OCI-LY1 (cell line): ENCODE data around the gene PPP4R1.

Experiments used
- CTCF ChIP-seq: fragments of 200-600 bp; sonication (generic), shearing (Covaris generic); IDR thresholded peaks from 2 replicates; pipeline ENCODE4 v1.5.1; 2017; ENCODE audit warnings: mild to moderate bottlenecking, antibody characterized with exemption, low read length, moderate library complexity, mixed read lengths
- EZH2 ChIP-seq: fragments of 200-600 bp; sonication (generic), shearing (Covaris generic); IDR thresholded peaks from 2 replicates; pipeline ENCODE4 v1.8.0; 2017; ENCODE audit warnings: borderline replicate concordance, mixed run types, mild to moderate bottlenecking, antibody characterized with exemption, low read length, moderate library complexity, mixed read lengths

- no peak for TF ChIP-seq CTCF
- no peak for TF ChIP-seq EZH2
Observed at GRCh38 chr18:9526458-9526857, 87.9 kb downstream of the PPP4R1 start.
